A673 (cell line): ENCODE measurements around the gene CDYL2.

Experiments
- CTCF ChIP-seq: fragments of 300-800, 200-600 bp; sonication (generic); conservative IDR thresholded peaks from 2 replicates; pipeline ENCODE4 v1.5.1; 2017; ENCODE audit warnings: low read depth, mild to moderate bottlenecking, antibody characterized with exemption, low read length, moderate library complexity, mixed read lengths
- EZH2 ChIP-seq: fragments of 200-600 bp; sonication (generic); IDR thresholded peaks from 2 replicates; pipeline ENCODE4 v1.6.1; 2017; ENCODE audit warnings: borderline replicate concordance, low read depth, mild to moderate bottlenecking, mixed read lengths, antibody characterized with exemption, low read length; ENCODE audit not compliant: poor library complexity, severe bottlenecking

- TF ChIP-seq EZH2 (no peak), CTCF (no peak)
Observed at GRCh38 chr16:80794071-80794470, 10.3 kb downstream of the CDYL2 start.
